SK-N-SH treated with all-trans-retinoic acid at 6 μM for 48 hours (cell line): ENCODE results near the gene SNAPC5.

Experiments
- ATAC-seq: fragments of 200-7000 bp; cut with Tn5 transposase; 3 replicates; pipeline ENCODE4 v1.9.1; 2020; ENCODE audit warnings: mild to moderate bottlenecking, moderate library complexity
- GLIS3 ChIP-seq: fragments of 250-450 bp; sonication (Bioruptor Pico); IDR thresholded peaks from 2 replicates; pipeline ENCODE4 v1.5.0; 2020; ENCODE audit warnings: mild to moderate bottlenecking, moderate library complexity
- PPARA ChIP-seq: fragments of 250-450 bp; sonication (Bioruptor Pico); IDR thresholded peaks from 2 replicates; pipeline ENCODE4 v1.5.0; 2020; ENCODE audit warnings: mild to moderate bottlenecking, borderline replicate concordance
- TF ChIP-seq, protein P1 (sequence below): fragments of 250-450 bp; sonication (Bioruptor Pico); IDR thresholded peaks from 2 replicates; pipeline ENCODE4 v1.5.1; 2020; ENCODE audit warnings: low read depth, mild to moderate bottlenecking, moderate library complexity
- TF ChIP-seq, protein P2 (sequence below): fragments of 250-450 bp; sonication (Bioruptor Pico); IDR thresholded peaks from 2 replicates; pipeline ENCODE4 v1.8.0; 2021; ENCODE audit warnings: low read depth, mild to moderate bottlenecking, moderate library complexity, borderline replicate concordance

Gene SNAPC5

DNA sequence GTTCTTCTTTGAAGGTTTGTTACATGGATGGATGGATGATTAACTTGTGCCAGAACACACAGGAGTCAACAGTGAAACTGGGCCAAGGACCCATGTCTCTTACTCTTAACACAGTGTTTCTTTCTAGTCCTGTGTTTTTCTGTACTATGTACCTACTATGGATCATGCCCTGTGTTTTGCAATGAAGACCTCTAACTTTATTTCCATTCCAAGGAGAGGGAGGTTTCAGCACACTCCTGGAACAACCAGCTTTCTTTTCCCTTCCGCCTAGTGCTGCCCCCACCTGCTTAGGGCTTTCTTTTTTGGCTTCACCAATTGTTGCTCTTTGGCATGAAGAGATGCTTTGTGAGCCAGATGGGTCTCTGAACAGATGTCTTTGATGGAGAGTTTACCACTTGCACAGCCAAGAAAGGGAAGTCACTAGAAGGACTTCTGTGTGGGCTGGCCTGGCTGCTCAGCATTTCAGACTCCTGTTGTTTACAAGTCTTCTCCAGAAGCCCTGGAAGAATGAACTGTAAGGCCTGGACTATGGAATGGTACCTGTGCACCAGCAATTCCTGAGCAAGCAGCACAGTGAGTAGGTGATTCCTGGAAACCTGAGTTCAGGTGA is 44.5 kb downstream of the SNAPC5 start (continued):
- TF ChIP-seq, protein P1, sequence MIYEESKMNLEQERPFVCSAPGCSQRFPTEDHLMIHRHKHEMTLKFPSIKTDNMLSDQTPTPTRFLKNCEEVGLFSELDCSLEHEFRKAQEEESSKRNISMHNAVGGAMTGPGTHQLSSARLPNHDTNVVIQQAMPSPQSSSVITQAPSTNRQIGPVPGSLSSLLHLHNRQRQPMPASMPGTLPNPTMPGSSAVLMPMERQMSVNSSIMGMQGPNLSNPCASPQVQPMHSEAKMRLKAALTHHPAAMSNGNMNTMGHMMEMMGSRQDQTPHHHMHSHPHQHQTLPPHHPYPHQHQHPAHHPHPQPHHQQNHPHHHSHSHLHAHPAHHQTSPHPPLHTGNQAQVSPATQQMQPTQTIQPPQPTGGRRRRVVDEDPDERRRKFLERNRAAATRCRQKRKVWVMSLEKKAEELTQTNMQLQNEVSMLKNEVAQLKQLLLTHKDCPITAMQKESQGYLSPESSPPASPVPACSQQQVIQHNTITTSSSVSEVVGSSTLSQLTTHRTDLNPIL, result no peak
- TF ChIP-seq, all 23 proteins: peak for 0

DNA sequence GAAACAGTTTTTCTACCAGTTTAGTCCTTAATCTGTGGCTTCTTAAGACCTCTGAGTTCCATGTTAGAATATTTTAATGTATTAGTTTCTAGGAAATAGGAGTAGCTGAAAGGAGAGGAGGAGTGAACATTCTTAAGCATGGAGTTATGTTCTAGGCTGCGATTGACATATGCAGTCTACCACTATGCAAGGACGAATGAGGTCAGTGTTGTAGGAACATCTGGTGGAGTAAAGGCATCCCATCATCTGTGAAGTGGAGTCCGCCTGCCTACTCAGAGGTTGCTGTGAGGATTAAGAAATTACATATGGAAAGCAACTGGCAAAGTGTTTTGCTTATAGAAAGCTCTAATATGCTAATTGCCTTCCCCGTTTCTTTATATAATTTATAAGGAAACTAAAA is 45.1 kb downstream of the SNAPC5 start:
- TF ChIP-seq PPARA (no peak), GLIS3 (CRISPR knock-in tag) (no peak)
- TF ChIP-seq, protein P2, sequence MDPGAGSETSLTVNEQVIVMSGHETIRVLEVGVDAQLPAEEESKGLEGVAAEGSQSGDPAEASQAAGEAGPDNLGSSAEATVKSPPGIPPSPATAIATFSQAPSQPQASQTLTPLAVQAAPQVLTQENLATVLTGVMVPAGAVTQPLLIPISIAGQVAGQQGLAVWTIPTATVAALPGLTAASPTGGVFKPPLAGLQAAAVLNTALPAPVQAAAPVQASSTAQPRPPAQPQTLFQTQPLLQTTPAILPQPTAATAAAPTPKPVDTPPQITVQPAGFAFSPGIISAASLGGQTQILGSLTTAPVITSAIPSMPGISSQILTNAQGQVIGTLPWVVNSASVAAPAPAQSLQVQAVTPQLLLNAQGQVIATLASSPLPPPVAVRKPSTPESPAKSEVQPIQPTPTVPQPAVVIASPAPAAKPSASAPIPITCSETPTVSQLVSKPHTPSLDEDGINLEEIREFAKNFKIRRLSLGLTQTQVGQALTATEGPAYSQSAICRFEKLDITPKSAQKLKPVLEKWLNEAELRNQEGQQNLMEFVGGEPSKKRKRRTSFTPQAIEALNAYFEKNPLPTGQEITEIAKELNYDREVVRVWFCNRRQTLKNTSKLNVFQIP, result no peak
- TF ChIP-seq, all 23 proteins: peak for 0
- ATAC-seq, result no peak
